Measurements from ENCODE around the gene EFCC1.

The EFCC1 gene

GRCh38 chr3:129016356-129016719 is 15.2 kb downstream of the EFCC1 start:
- peak; percentile 74 for DNase-seq

DNA sequence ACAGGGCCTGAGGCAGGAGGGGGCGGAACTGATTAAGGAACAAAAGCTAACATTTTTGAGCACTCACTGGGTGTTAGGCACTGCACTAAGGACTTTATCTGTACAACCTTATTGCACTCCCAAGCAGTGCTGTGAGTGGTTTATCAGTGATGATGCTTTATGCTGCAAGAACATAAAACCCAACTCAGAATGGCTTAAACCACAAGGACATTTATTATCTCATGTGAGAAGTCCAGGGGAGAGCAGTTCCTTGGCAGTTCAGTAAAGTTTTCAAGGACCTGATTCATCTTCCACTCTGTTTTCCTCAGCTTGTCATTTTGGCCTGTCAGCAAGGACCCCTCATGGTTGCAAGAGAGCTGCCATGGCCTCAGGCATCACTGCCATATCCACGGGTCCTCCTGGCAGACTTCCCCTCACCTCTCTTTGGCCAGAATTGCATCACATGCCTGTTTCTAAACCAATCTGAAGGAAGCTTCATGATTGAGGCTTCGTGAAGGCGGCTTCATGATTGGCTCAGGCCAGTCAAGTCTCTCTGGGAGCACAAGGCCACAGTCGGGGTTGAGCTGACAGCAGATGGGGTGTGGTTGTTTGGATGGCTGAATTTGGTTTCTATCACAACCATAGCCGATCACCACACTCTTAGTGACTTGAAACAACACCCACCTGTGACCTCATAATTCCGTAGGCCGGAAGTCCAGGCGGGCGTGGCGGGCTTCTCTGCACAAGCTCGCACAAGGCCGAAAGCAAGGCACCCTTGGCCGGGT is 15.8 kb downstream of the EFCC1 start:
- DNase-seq, result peak; percentile 75

- no peak for DNase-seq
These were observed 16.4 kb downstream of the EFCC1 start for GRCh38 chr3:129017484-129017899.

DNA sequence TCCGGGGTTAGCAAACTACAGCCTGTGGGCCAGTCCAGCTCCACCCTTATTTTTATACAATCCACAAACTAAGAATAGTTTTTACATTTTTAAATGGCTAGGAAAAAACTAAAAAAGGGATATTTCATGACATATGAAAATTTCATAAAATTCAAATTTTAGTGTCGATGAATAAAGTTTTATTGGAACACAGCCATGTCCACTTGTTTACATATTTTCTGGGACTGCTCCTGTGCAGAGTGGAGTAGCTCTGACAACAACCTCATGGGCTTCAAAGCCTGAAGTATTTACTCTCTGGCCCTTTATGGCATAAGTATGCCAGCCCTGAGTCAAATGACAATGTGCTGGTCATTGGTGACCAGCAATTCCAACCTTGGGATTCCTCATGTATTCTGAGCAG is 17.2 kb downstream of the EFCC1 start:
- DNase-seq, result no peak

DNA sequence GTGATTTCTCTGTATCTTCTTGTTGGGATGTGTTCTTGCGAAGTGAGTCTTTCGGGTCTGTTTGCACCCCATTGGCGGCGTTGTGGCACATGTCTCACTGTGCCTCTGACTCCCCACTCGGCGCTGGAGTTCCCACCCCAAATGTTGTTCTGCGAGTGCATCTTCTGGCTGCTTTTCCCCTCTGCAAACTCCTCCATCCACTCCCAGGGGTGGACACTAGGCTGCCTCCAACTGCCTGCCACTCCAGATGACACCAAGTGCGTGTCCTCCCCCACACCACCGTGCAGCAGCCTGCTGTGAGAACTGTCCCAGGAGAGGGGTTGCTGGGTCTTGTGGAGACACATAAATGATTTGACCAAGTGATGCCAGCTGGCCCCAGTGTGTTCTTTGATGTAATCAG is 17.6 kb downstream of the EFCC1 start:
- DNase-seq, result no peak

DNA sequence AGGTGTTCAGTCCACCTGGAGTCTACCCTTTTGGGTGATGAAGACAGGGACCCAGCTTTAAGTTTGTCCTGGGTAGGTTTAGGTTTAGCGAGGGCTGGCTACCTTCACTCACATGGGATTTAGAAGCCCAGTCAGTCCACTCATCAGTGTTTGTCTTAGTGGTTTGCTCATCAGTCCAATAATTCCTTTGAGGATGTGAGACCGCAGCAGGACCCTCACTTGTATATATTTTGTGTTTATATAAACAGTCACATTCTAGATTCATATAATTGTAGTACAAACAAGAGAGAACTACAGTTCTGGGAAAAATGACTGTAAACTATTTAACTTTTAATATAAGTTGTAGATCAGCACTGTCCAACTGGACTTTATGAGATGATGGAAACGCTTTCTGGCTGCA is 18.2 kb downstream of the EFCC1 start:
- no peak for DNase-seq

DNA sequence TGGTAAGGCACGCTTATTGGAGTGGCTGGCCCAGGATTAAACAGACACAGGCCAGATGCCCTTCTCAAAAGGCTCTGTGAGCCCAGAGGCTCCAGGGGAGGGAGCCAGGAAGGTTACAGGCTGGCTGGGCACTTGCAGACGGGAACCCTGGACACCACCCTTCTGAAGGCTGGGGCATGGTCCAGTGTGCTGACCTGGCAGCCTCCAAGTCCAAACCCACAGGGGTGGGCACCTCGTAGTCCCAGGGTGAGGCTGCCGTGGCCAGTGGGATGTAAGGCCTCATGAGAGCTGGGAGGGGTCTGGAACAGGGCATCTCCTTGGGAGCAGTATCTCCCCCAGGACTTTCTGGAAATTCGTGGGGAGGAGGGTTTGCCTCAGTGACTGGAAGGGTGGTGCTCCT is 19.6 kb downstream of the EFCC1 start:
- no peak for DNase-seq

DNA sequence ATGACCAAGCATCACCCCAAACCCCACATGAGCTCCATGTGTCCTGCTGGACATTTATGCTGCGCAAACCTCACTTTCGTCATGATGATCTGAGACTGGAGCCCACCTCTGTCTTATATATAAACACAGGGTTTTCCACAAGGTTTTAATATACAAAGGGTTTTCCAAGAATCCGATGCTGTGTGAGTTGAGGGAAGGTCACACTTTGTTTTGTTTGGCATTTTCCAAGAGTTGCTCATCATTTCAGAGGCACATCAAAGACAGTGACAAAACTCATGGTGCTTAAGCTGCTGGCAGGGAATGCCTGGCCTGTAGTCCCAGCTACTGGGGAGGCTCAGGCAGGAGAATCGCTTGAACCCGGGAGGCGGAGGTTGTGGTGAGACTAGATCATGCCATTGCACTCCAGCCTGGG is 20.0 kb downstream of the EFCC1 start:
- DNase-seq, result no peak

- DNase-seq, result no peak
These were observed 21.3 kb downstream of the EFCC1 start for GRCh38 chr3:129022114-129023007.

DNA sequence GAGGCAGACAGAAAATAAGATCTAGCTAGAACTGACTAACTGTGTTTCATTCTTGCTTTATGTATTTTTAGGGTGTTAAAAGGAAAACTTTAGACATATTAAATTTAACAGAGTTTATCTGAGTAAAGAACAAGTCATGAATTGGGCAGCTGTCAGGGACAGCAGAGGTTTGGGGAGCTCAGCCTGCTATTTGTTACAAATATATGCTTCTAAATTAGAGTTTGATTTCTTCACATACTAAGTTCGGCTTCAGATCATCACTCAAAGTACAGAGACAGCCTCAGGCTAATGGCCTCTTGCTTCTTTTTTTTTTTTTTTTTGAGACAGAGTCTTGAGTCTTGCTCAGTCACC is 21.9 kb downstream of the EFCC1 start:
- no peak for DNase-seq

GRCh38 chr3:129023909-129024308 is 22.8 kb downstream of the EFCC1 start:
- DNase-seq, result no peak

DNA sequence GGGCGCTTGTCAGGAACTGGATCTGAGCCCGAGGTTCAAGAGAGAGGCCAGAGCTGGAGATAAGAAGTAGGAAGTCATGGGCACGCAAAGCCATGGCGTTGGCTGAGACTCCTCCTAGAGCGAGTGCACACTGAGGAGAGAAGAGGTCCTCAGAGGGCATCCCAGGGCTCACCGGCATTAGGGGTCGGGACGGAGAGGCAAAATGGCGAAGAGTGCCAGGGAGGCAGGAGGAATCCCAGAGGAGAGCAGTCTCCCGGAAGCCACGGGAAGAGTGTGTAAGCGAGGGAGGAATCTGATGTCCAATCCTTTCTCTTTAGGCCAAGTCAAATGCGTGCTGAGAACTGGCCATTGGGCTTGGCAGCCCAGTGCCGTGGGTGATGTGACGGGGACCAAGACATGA is 24.0 kb downstream of the EFCC1 start:
- DNase-seq, result no peak

GRCh38 chr3:129025691-129026435 is 24.8 kb downstream of the EFCC1 start:
- no peak for DNase-seq

- peak; percentile 94 for DNase-seq
These were observed 25.8 kb downstream of the EFCC1 start for GRCh38 chr3:129026728-129027543.

- no peak for DNase-seq
These were observed 26.4 kb downstream of the EFCC1 start for GRCh38 chr3:129027544-129027880.

DNA sequence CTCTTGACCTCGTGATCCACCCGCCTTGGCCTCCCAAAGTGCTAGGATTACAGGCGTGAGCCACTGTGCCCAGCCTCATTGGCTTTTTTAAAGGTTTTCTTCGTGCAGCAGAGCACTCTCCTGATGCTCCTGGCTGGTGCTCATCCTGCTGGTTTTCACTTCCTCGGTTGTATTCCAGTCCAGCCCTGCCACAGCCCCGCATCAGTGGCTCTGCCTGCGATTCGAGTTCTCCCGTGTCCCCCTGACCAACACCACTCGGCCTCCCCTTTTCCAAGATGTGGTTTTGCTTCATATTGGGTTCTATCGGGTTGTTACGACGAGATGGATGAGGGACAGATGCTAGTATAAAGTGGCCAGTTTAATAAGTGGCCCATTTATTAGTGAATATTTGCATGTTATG is 27.8 kb downstream of the EFCC1 start:
- DNase-seq, result no peak

- DNase-seq, result no peak
These were observed 29.5 kb downstream of the EFCC1 start for GRCh38 chr3:129030611-129031010.

DNA sequence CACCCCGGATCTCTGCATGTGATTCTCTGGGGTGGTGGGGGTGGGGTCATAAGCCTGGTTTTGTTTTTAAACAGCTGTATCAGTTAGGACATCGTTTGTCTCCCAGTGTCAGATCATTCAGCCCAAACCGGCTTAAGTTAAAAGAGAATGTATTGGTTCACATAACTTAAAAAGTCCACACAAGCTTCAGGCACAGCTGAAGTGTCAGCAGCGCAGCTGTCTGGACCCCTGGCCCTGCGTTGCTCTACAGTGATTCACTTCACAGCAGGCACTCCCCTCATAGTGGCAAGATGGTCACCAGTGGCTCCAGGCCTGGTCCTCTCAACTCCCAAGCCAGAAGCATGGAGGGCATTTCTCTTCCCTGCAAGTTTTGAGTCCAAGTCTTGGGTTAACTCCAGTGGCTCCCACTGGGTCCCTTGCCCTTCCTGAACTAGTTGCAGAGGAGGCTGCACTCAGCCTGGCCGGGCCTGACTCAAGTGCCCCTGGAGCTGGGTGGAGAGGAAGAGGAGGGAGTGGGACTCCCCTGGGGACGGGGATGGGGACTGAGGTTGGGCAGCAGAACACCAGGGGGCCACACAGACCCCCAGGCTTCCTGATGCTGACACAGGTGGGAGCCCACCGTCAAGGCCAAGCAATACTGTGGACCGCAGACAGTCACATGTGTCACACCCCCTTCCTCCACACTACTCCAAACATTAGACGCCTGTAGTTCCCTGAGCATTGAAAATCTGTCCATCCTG is 30.5 kb downstream of the EFCC1 start:
- DNase-seq, result no peak

DNA sequence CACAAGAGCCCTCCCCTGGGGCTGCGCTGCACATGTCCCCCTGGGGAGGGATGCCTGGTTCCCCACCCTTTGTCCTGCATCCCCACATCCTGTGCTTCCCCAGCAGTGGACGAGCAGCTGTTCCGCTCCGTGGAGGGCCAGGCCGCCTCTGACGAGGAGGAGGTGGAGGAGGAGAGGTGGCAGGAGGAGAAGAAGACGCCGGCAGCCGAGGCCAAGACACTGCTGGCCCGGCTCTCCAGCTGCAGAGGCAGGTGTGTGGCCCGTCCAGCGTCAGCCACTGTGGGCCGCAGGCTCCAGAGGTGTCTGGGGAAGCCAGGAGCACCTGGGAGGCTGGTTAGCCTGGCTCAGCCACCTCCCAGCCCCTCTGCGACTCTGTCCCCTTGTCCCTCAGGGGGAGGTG is 31.6 kb downstream of the EFCC1 start:
- no peak for DNase-seq

DNA sequence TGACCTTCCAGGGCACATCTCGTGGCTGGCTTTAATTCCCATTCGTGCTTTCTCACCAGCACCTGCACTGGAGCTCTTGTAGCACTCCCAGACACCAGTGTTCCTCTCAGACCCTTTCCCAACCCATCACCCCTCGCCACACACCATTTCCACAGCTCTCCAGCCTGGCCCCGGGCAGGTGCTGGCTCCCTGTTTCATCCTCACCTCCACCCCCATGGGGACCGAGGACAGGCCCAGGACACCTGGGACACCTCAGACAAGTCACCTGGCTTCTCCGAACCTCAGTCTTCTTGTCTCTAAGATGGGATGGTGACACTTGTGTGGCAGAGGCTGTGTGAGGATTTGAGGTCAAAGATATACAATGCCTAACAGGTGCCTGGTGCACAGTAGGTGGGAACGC is 32.0 kb downstream of the EFCC1 start:
- DNase-seq, result no peak

GRCh38 chr3:129033633-129034321 is 32.7 kb downstream of the EFCC1 start:
- no peak for DNase-seq

GRCh38 chr3:129034642-129035041 is 33.5 kb downstream of the EFCC1 start:
- DNase-seq, result no peak

All from CD4-positive, alpha-beta T cell treated with Interleukin-17A for 1 hour (primary cell).